HUDEP-2 (cell line): ENCODE measurements around the gene ARHGAP27.
A peak's percentile ranks its signal among the peaks of the same experiment; 100 is the strongest.

Experiments used
- DNase-seq, 76 experiments: peaks; one replicate each; lab custom pipeline; 2025; ENCODE audit not compliant: unreplicated experiment in 76 of 76; lab: John Stamatoyannopoulos, UW

Gene ARHGAP27

DNA sequence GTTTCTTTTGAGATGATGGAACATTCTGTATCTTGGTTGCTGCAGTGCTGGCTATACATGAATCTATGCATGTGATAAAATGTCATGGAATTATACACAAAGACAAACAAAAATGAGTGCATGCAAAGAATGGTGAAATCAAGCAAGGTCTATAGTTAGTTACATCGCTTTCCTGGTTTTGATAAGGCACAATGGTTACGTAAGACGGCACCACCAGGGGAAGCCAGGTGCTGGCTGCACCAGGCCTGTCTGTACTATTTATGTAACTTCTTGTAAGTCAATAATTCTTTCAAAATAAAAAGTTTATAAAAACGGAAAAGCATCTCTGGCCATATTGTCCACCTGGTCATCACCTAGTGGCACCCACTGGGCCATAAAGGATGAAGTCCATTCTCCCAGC is 46.5 kb downstream of the ARHGAP27 start:
- DNase-seq: no peak

- peak in 72 of 76 experiments; percentile 10 to 91 (median 72) for DNase-seq
Observed at GRCh38 chr17:45385331-45385997, 47.2 kb downstream of the ARHGAP27 start.

DNA sequence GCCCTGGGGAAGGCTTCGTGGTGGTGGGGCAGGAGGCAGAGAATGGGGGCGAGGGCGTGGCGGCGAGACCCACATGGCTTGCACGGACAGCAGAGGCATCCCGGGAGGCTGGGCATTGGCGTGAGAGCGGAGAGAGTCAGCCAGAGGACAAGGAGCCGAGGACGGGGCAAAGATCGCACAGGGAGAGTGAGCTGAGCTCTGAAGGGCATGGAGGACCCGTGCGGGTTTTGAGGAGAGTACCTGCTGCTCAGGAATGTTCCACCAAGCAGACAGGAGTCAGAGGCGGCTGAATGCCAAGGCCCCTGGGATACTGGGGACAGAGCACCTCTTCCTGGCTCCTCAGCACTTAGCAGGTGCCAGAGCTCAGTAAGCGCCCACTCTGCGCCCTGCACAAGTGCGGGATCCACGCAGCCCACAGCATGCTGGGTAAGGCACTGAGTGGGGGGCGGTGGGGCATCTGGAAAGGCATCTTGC is 47.8 kb downstream of the ARHGAP27 start:
- DNase-seq: no peak

GRCh38 chr17:45384047-45384788 is 48.5 kb downstream of the ARHGAP27 start:
- DNase-seq: no peak

DNA sequence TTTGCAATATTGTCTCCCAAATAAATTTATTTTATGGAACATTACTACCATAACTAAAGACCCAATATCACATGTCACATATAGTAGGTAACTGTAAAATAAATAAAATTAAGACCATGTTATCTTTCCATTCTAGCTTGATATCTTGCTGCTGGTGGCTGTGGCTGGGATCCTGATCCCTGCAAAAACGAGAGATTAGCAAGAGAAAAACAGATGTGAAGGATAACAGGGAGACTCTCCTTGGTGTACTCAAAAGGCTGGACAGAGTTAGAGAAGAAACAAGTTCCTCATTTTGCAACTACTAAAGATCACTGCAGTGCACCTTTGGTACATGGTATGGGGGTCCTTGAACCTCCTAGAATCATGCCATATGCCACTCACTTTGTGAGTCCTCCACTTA is 49.7 kb downstream of the ARHGAP27 start:
- no peak for DNase-seq

DNA sequence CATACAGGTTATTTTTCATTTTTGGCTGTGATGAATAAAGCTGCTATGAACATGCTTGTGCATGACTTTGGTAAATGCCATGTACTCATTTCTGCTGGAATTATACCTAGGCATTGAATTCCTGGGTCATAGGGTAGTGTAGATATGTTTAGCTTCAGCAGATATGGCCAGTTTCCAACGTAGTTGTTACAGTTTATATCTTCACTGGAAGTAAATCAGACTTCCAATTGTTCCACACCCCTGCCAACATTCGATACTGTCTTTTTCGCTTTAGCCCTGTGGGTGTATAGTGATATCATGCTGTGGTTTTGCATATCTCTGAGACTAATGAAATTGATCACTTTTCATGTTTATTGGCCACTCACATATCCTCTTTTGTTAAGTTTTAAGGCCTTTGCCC is 50.4 kb downstream of the ARHGAP27 start:
- peak in 14 of 76 experiments; percentile 2 to 34 (median 16) for DNase-seq

DNA sequence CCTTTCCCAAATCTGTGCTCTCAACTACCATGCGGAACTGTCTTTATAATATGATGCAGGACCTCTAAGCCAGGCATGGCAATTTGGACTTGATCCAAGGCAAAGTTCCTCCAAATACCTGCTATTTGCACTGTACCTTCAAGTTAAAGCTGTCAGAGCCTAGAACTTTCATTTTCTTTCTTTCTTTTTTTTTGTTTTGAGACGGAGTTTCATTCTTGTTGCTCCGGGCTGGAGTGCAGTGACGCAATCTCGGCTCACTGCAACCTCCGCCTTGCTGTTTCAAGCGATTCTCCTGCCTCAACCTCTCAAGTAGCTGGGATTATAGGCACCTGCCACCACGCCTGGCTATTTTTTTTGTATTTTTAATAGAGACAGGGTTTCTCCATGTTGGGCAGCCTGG is 51.7 kb downstream of the ARHGAP27 start:
- no peak for DNase-seq

DNA sequence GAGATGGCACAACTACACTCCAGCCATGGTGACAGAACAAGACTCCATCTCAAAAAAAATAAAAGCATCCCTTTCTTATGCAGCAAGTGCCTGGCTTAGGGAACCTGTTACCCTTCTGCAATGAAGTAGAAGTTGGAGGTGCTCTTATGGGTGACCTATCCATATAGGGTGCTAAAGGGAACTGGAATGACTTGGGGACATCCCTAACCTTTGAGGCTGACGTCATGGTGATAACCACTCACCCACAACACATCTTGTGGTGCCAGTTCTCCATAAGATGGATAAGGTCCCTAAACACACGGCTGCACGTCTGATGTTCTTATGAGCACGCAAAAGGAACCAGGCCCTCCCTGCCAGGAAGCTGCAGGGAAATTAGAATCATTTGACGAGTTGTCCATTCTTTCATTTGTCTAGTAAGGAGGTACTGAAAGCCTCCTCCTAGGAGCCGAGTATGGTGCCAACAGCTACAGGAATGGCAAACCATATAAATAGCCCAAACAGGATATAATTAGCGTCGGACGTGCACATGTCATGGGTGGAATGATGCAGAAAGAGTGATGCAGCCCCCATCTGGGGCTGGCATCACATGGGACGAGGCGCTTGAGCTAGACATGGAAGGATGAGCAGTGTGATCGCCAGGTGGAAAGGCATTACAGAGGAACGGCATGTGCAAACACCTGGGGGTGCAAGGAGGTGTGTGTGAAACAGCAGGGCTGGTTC is 52.5 kb downstream of the ARHGAP27 start:
- no peak for DNase-seq

DNA sequence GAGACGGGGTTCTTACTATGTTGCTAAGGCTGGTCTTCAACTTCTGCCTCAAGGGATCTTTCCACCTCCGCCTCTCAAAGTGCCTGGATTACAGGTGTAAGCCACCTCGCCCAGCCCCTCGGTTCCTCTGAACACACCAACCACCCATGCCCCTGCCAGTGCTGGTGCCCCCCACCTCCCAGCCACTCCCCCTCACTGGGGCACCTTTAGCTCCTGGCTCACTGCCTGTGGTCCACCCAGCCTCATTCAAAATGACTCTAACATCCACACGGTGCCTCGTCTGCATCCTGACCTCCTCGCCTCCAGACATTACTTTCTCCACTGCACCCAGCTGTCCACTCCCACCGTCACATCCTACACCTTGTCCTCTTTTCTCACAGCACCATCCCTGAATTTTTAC is 55.3 kb downstream of the ARHGAP27 start:
- no peak for DNase-seq

- no peak for DNase-seq
Observed at GRCh38 chr17:45376171-45377005, 56.3 kb downstream of the ARHGAP27 start.

- no peak for DNase-seq
Observed at GRCh38 chr17:45374501-45374900, 58.2 kb downstream of the ARHGAP27 start.

- no peak for DNase-seq
Observed at GRCh38 chr17:45372325-45372869, 60.3 kb downstream of the ARHGAP27 start.

GRCh38 chr17:45371414-45372324 is 61.0 kb downstream of the ARHGAP27 start:
- peak in 18 of 76 experiments; percentile 1 to 42 (median 14) for DNase-seq

GRCh38 chr17:45370949-45371413 is 61.7 kb downstream of the ARHGAP27 start:
- no peak for DNase-seq

DNA sequence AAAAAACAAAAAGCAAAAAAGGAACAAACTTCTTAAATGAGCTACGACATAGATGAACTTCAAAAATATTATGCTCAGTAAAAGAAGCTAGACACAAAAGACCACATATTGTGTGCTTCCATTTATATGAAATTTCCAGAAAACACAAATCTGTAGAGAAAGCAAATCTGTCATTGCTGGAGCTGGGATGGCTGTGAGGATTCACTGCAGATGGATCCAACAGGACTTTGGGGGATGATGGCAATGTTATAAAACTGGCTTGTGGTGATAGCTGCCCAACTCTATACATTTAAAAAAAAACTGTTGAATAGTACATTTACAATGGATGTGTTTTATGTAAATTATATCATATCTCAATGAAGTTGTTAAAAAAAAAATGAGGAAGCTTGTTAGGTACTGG is 63.2 kb downstream of the ARHGAP27 start:
- DNase-seq: no peak

DNA sequence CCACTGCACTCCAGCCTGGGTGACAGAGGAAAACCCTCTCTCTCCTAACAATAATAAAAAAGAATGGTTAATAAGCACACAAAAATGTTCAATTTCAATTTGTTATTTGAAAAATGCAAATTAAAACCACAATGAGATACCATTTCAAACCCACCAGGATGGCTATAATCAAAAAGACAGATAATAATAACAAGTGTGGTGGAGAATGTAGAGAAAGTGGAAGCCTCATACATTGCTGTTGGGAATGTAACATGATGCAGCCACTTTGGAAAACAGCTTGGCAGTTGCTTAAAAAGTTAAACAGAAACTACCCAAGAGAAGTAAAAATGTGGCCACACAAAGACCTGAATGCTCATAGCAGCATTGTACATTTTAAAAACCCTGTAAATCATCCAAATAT is 64.0 kb downstream of the ARHGAP27 start:
- DNase-seq: no peak

DNA sequence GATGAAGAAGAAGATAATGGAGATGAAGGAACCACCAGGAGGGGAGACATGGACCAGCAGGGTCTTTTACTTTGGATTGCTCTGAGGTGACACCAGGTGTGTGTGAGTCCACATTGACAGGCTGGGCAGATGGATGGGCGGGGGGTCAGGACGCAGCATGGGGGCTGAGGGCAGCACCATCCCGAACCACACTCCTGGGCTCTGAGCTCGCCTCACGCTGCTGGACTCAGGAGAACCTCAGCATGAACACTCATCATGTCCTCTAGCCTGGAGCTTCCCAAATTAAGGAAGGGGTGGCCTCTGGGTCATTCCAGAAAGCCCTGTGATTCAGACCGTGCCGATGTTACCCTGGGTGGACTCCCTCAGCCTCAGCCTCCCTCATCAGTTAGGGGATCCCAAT is 65.5 kb downstream of the ARHGAP27 start:
- DNase-seq: no peak

GRCh38 chr17:45366691-45367090 is 66.0 kb downstream of the ARHGAP27 start:
- DNase-seq: no peak

- no peak for DNase-seq
Observed at GRCh38 chr17:45366049-45366448, 66.6 kb downstream of the ARHGAP27 start.
